Natural killer cell treated with Interleukin-12 subunit alpha and Interleukin-12 subunit beta and Interleukin-15 and Interleukin-18, amount 100 ng/mL, for 72 hours (primary cell): ENCODE results near the gene GCSAML. TPM values are rescaled to one million over a fixed set of nuclear protein-coding genes. Genes with fewer than 3 reads are reported as not detected.

Source experiments
- ATAC-seq, 2 donors: fragments of 150-1000 bp; cut with Tn5 transposase in 1 of 2; sonication (Bioruptor Pico), chemical (Tn5 transposase) in 1 of 2; 2 replicates each; pipeline ENCODE4 v1.10.0; 2021
- DNase-seq: peaks from one replicate; pipeline ENCODE4 v3.0.0; 2022; ENCODE audit warnings: low spot score
- H3K27ac Mint-ChIP-seq, 2 donors: 1 replicate in 1 of 2; 2 replicates in 1 of 2; pipeline ENCODE4 v1.8.0; 2022; ENCODE audit warnings: mixed read lengths in 2 of 2, mild to moderate bottlenecking in 1 of 2, moderate library complexity in 1 of 2
- H3K27me3 Mint-ChIP-seq, 2 donors: 1 replicate in 1 of 2; 2 replicates in 1 of 2; pipeline ENCODE4 v1.8.0; 2022; ENCODE audit warnings: mixed read lengths in 2 of 2
- H3K36me3 Mint-ChIP-seq: one replicate; pipeline ENCODE4 v1.8.0; 2022; ENCODE audit warnings: mixed read lengths
- H3K4me1 Mint-ChIP-seq, 2 donors: 1 replicate in 1 of 2; 2 replicates in 1 of 2; pipeline ENCODE4 v1.8.0; 2022; ENCODE audit warnings: low read depth in 2 of 2, mixed read lengths in 2 of 2, mild to moderate bottlenecking in 1 of 2
- H3K4me3 Mint-ChIP-seq: one replicate; pipeline ENCODE4 v1.8.0; 2022; ENCODE audit warnings: mixed read lengths
- H3K9me3 Mint-ChIP-seq: 2 replicates; pipeline ENCODE4 v1.8.0; 2022; ENCODE audit warnings: mixed read lengths
- total RNA-seq, 2 donors: library from RNA; stranded (reverse); gene quantifications; one replicate each; pipeline ENCODE4 v1.2.3, GENCODE V29; 2022

Gene GCSAML
- total RNA-seq, 2 donors from 2014 or later, result 0.57 to 3.3 TPM

DNA sequence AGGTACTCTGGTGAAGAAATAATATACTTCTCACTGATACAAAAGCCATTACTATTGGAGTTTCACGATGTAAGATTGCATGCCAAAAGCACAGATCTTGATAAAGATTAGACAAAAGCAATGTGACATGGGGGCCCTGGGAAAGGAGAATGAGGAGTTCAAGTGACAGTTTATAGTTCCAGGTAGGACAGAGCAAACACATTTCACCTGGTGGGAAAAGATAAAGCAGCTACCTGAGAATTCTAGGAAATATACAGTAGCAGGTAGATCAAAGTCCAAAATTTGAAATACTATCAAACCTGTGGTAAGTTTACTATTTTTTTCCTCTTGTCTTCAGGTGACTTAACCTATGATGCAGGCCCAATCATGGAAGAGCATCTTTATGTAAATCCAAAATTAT lies 64.5 kb downstream of the GCSAML start:
- H3K4me1 Mint-ChIP-seq, result no peaks in the 10 kb centered on the region
- H3K4me3 Mint-ChIP-seq, result no peak overlapping the region
- peaks cover 3% of the 10 kb centered on the region for H3K9me3 Mint-ChIP-seq
- H3K27me3 Mint-ChIP-seq, result peaks cover 0 to 2% of the 10 kb centered on the region in 2 donors
- DNase-seq, result no peak
- no peak for ATAC-seq
- no peak overlapping the region for H3K27ac Mint-ChIP-seq
- no peaks in the 10 kb centered on the region for H3K36me3 Mint-ChIP-seq

DNA sequence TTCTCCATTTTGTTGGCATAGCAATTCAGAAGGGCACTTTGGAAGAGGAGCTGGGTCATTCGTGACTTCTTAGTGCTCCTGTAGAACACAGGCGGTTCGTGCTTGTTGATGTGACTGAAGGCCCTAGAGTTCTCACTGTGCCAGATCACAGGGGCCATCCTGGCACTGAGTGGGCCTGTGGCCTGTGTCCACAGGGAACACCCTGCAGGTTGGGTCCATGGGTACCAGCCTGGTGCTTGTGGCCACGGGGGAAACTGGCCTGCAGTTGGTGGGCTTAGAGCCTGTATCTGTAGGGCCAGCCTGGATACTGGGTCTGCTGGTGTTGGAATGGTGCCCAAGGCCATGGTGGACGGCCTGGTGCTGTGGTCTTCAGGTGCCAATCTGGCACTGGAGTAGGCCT lies 65.7 kb downstream of the GCSAML start:
- Mint-ChIP-seq H3K4me3 (no peak overlapping the region), H3K9me3 (peaks cover 3% of the 10 kb centered on the region), H3K36me3 (no peaks in the 10 kb centered on the region), H3K4me1 (no peaks in the 10 kb centered on the region), H3K27me3 (no peaks in the 10 kb centered on the region), H3K27ac (no peak overlapping the region)
- ATAC-seq (peak; percentile 44 to 57), DNase-seq (no peak)

Other genes with a start within 250 kb of the GCSAML start
- 10 to 100 TPM; 17.2 to 24.5 TPM for gene ZNF496, start 217.3 kb upstream of the GCSAML start, total RNA-seq
- gene NLRP3, start 133.0 kb upstream of the GCSAML start, total RNA-seq, result 1 to 10 TPM; 2.3 to 3.5 TPM
- not detected for gene OR2B11, start 91.0 kb upstream of the GCSAML start, total RNA-seq
- gene OR2C3, start 12.7 kb upstream of the GCSAML start, total RNA-seq, result not detected
- gene OR2G2, start 39.2 kb downstream of the GCSAML start, total RNA-seq, result not detected
- not detected for gene OR2G3, start 56.5 kb downstream of the GCSAML start, total RNA-seq
- not detected for gene OR13G1, start 130.6 kb downstream of the GCSAML start, total RNA-seq
- gene OR6F1, start 167.5 kb downstream of the GCSAML start, total RNA-seq, result not detected
- not detected for gene OR14K1, start 189.5 kb downstream of the GCSAML start, total RNA-seq
- not detected for gene OR14A2, start 199.0 kb downstream of the GCSAML start, total RNA-seq
- gene OR1C1, start 211.4 kb downstream of the GCSAML start, total RNA-seq, result not detected